Pons (tissue), 1 donor: ENCODE results near the gene IQCH.

Source experiments
- DNase-seq: peaks from one replicate; pipeline ENCODE4 v3.0.0-alpha.2; 2016; ENCODE audit warnings: low spot score

The IQCH gene

DNA sequence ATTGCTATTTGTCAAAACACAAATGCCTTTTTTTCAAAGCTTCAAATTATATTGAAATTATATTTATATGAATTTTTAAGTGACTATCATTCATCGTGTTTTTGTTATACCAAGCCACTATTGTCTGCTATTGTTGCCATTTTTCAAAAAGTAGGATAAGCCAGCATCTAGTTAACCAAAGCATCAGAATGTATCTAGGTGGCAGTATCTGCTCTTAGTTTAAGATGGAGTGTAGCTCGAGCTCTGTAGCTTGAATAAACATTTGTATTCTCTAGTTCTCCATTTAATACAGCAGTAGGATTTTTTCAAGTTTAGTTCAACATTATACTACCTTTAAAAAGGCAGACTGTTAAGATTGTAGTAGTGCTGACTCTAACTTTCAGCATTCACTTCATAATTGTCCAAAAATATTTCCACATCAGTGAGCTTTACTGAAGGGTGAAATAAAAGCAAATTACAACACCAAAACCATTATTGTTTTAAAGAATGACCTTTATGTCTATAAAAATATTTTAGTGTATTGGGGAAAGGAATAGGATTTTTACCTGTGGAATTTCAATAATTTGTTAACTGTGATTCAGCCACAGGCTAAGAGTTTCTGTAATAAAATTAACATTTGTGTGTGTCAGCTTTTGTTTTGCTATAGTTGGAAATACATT, 246.7 kb downstream of the IQCH start:
- peak; percentile 79 for DNase-seq

DNA sequence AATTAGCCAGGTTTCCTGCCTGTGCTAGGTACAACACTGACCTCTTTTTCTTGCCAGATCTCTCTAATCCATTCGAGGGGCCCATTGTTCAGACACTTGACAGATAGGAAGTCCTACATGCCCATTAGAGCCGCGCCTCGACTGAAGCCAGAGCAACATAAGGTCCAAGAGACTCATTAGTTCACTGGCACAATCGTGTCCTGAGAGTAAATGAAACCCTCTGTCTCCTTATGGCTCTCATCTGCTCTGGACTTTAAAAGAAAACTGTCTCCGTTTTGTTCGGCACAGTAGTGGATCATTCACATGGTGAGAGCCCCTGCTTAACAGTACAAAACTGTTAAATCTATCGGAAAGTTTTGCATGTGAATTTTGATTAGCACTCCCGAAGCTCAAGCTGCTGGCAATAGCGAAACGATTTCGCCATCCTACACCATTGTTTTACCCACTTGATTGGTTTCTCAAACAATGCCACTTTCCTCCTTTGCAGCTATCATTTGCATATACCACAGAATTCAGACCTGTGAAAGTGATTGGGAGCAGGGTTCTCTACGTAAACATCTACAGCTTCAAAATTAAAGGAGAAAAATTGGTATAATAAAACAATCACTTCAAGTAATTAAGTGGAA, 247.4 kb downstream of the IQCH start:
- DNase-seq = peak; percentile 25

DNA sequence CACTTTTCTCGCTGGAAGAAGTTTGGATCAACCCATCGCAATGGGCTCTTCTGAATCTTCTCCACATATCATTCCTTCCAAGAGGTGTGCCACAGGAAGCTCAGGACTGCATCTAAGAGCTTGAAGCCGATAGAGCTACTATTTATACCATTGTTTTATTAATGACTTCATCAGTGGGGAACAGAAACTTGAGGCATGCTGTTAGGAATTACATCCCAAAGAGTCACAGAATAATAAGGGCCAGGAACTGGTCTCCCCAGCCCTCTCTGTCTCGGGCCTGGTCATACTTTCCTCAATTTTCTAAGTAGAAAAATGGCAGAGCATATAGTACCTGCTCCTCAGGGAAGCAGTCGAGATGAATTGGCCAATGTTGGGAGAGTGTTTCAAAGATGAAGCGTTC, 249.5 kb downstream of the IQCH start:
- DNase-seq = no peak

DNA sequence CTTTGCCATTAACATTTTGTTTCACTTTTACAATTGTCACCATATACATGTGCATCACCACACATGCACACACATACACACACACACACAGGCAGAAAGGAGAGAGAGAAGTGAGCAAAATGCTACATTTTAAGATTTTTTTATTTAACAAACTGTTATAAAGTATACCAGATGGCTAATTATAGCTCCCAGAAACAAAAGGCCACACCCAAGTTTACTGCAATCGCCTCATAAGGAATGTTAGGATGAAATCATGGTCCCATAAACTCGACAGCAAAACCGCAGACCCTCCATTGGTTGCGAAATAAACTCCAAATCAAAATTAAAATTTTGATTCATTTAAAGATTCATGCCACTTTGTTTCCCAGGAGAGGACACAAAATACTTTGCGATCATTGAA, 250.2 kb downstream of the IQCH start:
- DNase-seq = no peak

GRCh38 chr15:67505675-67506572, 251.3 kb downstream of the IQCH start:
- peak; percentile 37 for DNase-seq

- DNase-seq = no peak
These were observed 252.5 kb downstream of the IQCH start for GRCh38 chr15:67506775-67507747.

DNA sequence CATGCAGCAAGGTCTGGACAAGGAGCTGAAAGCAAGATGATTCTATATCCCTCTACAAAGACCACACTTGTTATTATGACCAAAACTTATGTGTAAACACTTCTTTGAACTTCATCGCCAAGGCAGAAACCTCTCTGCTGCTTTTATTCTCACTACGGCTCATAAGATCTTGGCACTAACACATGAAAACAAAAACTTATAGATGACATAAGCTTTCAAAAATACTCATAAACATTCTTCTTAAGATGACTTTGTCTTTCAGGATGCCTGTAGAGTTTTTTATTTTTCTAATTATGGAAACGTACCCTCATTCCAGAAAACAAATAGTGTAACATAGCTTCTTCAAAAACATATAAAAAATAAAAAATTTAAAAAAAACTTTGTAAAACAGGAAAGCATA, 253.8 kb downstream of the IQCH start:
- DNase-seq = no peak

- no peak for DNase-seq
These were observed 255.3 kb downstream of the IQCH start for GRCh38 chr15:67509918-67510317.

DNA sequence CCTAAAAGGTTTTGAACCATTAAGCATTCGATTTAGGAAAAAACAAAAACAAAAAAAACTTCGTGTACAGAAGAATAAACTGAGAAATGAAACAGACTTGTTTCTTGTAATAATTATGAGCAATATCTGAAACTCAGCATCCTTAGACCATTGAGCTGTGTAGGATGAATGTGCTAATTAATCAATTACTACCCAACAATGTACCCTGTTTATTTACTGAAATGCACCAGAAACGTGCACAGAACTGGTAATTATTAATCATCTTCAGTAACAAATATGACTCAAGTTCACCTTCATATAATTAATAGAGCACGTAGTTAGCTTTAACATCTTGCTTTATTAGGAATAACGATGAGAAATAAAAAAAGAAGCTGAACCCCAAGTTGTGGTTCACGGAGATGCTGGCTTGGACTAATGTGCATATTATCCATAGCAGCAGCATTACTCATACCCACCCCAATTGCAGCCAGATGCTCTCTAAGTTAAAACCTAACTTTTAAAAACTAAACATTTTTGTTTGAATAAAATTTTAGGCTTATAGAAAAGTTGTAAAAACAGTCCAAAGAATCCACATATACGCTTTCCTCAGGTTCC, 256.1 kb downstream of the IQCH start:
- no peak for DNase-seq

GRCh38 chr15:67511606-67512005, 257.0 kb downstream of the IQCH start:
- no peak for DNase-seq

GRCh38 chr15:67512140-67512539, 257.6 kb downstream of the IQCH start:
- no peak for DNase-seq

DNA sequence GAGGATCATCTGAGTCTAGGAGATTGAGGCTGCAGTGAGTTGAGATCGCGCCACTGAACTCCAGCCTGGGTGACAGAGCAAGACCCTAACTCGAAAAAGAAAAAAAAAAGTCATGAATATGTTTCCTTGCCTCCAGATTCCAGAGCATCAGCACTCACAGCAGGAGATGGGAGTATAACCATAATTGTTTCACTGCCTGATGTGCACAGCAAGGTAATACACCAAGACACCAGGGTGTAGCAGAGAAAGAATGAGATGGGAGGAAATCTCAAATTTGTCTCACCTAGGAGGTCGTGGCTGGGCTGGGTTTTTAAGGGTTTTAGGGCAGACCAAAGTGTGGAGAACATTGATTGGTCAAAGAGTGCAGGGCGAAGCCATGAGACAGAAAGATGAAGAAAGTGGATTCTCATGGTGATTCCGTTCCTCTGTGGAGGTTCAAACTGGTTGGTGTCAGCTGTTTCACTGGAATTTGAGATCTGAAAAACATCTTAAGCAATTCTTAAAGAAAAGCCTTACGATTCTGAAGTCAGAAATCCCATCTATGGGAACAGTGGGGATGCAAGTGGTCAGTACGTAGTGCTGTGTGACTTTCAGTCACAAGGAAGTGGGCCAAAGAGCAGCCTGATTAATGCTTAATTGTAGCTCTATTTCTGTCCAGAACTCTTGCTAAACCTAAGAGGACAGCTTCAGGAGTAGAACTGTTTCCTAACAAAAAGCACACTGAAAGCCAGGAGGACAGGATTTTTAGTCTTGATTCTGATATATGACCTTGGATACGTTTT, 258.5 kb downstream of the IQCH start:
- DNase-seq = no peak

DNA sequence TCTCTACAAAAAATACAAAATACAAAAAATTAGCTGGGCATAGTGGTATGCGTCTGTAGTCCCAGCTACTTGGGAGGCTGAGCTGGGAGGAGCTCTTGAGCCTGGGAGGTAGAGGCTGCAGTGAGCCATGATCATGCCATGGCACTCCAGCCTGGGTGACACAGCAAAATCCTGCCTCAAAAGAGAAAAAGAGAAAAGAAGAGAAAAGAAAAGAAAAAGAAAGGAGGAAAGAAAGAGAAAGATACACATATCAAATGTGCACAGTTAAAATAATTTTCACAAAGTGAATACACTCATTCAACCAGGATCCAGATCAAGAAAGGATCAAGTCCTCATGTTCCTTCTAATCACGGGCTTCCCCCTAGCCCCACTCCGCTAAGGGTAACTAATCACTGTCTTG, 260.5 kb downstream of the IQCH start:
- no peak for DNase-seq

DNA sequence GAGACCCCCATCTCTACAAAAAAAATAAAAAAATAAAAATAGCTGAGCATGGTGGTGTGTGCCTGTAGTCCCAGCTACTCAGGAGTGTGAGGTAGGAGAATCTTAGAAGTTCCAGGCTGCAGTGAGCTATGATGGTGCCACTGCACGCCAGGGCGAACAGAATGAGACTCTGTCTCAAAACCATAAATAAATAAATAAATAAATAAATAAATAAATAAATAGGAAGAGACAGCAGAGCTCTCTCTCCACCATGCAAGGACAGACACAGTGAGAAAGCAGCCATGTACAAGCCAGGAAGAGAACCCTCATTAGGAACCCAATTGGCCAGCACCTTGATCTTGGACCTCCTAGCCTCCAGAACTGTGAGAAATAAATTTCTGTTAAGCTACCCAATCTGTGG, 261.0 kb downstream of the IQCH start:
- no peak for DNase-seq

DNA sequence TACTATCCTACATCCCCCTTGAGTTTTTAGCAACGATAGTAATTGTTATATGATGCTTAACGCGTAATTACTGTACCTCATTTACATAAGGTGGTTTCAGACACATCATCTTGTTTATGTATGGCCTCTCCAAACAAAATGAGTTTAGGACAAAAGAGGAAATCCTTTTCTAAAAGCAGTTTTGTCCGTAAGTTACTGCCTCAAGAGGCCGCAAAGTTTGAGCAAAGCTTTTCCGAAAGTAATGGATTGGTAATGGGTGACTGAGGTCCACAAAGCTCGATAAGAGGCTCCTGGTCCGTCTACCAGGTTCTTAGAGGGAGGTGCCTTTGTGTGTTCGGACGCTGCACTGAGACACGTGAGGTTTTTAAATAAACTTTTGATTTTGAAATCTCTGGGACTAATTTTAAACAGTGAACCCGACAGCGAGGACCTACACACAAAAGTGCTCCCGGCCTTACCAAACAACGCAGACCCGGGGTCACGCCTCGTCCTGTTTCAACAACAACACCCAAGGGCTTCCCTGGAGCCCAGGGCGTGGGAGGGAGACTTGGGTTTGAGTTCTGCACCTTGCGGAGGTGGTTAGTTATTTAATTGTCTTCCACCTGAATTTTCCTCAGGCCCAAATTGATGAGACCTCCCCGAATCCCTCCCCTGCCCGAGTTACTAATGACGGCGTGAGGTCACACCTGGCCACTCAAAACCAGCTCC, 265.9 kb downstream of the IQCH start:
- peak; percentile 34 for DNase-seq

- peak; percentile 79 for DNase-seq
These were observed 266.6 kb downstream of the IQCH start, which contains the start of gene C15orf61 for GRCh38 chr15:67521029-67521782. Gene C15orf61, plus strand, starts transcription at chr15:67521131. Its CDS starts 118 bp downstream, at chr15:67521249.

DNA sequence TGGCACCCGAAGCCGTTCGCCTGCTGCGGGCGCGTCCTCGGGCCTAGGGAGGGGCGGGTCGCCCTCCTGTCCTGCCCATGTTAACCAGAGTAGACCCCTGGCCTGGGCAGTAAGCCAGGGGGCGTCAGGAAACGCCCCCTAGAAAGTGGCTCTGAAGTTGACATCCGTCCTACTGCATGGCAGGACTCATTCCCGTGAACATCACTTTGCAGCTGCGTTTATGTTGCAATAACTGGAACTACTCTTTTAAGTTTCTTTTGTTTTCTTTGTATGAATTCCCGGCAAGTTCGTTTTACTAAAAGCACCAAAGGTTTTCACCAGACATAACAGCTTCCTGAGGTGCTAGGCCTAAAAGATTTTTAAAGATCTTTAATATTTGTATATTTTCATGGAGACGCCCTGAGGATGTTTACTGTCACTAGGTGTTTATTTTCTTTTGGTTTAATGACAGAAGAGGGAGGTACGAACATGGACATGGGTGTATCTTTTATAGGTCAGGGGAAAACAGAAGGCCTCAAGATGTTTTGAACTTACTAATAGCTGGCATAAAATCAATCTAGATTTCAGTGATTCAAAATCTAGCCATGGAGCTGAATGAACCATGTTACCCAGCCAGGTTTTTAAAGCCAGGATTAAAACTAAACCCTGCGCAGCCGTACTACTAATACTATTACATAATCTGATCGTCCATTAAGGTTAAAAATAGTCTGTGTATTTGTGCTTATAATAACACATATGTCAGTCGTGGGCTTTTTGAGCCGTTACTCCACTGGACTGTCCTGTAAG, 267.4 kb downstream of the IQCH start:
- DNase-seq = peak; percentile 45

GRCh38 chr15:67523330-67523729, 268.7 kb downstream of the IQCH start:
- DNase-seq = no peak
